Measurements from ENCODE around the gene TRIM14.

Gene TRIM14

GRCh38 chr9:98101868-98102273 is 17.2 kb downstream of the TRIM14 start:
- no peaks in the 10 kb centered on the region for H3K27me3 ChIP-seq (ENCODE audit: control insufficient read depth in 1 of 2, insufficient read depth in 1 of 2, low read length in 2 of 2)
- no peak overlapping the region for H2AK5ac ChIP-seq (ENCODE audit: low read length, severe bottlenecking)
- H2BK120ac ChIP-seq (ENCODE audit: low read depth, low read length), result no peak overlapping the region
- no peak overlapping the region for H2BK5ac ChIP-seq (ENCODE audit: low read depth, low read length, poor library complexity, severe bottlenecking)
- H4K8ac ChIP-seq (ENCODE audit: low read length), result no peak overlapping the region
- H2BK12ac ChIP-seq (ENCODE audit: low read length in 2 of 2), result no peak overlapping the region
- WGBS, result 80% methylated on average over 5 of the region's 6 CpGs
- H3K14ac ChIP-seq (ENCODE audit: low read length in 2 of 2), result no peak overlapping the region
- no peaks in the 10 kb centered on the region for H3K9me3 ChIP-seq (ENCODE audit: control insufficient read depth, low read length)
- no peaks in the 10 kb centered on the region for H3K79me1 ChIP-seq (replicated peaks; ENCODE audit: low read length, poor library complexity, severe bottlenecking)
- H3K23ac ChIP-seq (ENCODE audit: low read length in 2 of 2), result no peak overlapping the region
- no peak overlapping the region for H3K9ac ChIP-seq (ENCODE audit: low read length)
- no peaks in the 10 kb centered on the region for H3K36me3 ChIP-seq (ENCODE audit: control insufficient read depth in 1 of 2, insufficient read depth in 2 of 2, low read depth in 1 of 2, low read length in 2 of 2)
- H3K4ac ChIP-seq (ENCODE audit: low read depth in 1 of 2, low read length in 2 of 2), result no peak overlapping the region
- no peaks in the 10 kb centered on the region for H3K4me1 ChIP-seq (ENCODE audit: control insufficient read depth, insufficient read depth, low read depth, low read length)
- no peak overlapping the region for H3K4me3 ChIP-seq (ENCODE audit: insufficient read depth in 1 of 2, low read depth in 1 of 2, low read length in 2 of 2)
- no peak overlapping the region for H3K18ac ChIP-seq (ENCODE audit: low read depth in 1 of 2, low read length in 2 of 2)
- no peak overlapping the region for H4K91ac ChIP-seq (ENCODE audit: low read length)
- DNase-seq, result no peak
- no peak overlapping the region for H3K4me2 ChIP-seq (ENCODE audit: low read length, poor library complexity, severe bottlenecking)
- no peak overlapping the region for H2AFZ ChIP-seq (ENCODE audit: low read depth, low read length)
- H3K27ac ChIP-seq (ENCODE audit: low read length, poor library complexity, severe bottlenecking), result no peak overlapping the region
- no peak overlapping the region for H2BK15ac ChIP-seq (ENCODE audit: low read depth, poor library complexity, severe bottlenecking)

- H3K9me3 ChIP-seq (ENCODE audit: control insufficient read depth, low read length), result no peaks in the 10 kb centered on the region
- no peak overlapping the region for H2BK12ac ChIP-seq (ENCODE audit: low read length in 2 of 2)
- H4K8ac ChIP-seq (ENCODE audit: low read length), result no peak overlapping the region
- H3K4me2 ChIP-seq (ENCODE audit: low read length, poor library complexity, severe bottlenecking), result no peak overlapping the region
- H3K4me3 ChIP-seq (ENCODE audit: insufficient read depth in 1 of 2, low read depth in 1 of 2, low read length in 2 of 2), result no peak overlapping the region
- 98% methylated on average over 7 of the region's 7 CpGs for WGBS
- no peak overlapping the region for H2AK5ac ChIP-seq (ENCODE audit: low read length, severe bottlenecking)
- H3K79me1 ChIP-seq (replicated peaks; ENCODE audit: low read length, poor library complexity, severe bottlenecking), result no peaks in the 10 kb centered on the region
- no peak overlapping the region for H2BK120ac ChIP-seq (ENCODE audit: low read depth, low read length)
- H3K9ac ChIP-seq (ENCODE audit: low read length), result no peak overlapping the region
- H3K36me3 ChIP-seq (ENCODE audit: control insufficient read depth in 1 of 2, insufficient read depth in 2 of 2, low read depth in 1 of 2, low read length in 2 of 2), result no peaks in the 10 kb centered on the region
- no peak overlapping the region for H3K23ac ChIP-seq (ENCODE audit: low read length in 2 of 2)
- H3K27me3 ChIP-seq (ENCODE audit: control insufficient read depth in 1 of 2, insufficient read depth in 1 of 2, low read length in 2 of 2), result no peaks in the 10 kb centered on the region
- no peaks in the 10 kb centered on the region for H3K4me1 ChIP-seq (ENCODE audit: control insufficient read depth, insufficient read depth, low read depth, low read length)
- H2BK15ac ChIP-seq (ENCODE audit: low read depth, poor library complexity, severe bottlenecking), result no peak overlapping the region
- no peak for DNase-seq
- H2AFZ ChIP-seq (ENCODE audit: low read depth, low read length), result no peak overlapping the region
- no peak overlapping the region for H3K27ac ChIP-seq (ENCODE audit: low read length, poor library complexity, severe bottlenecking)
- H3K18ac ChIP-seq (ENCODE audit: low read depth in 1 of 2, low read length in 2 of 2), result no peak overlapping the region
- no peak overlapping the region for H3K14ac ChIP-seq (ENCODE audit: low read length in 2 of 2)
- no peak overlapping the region for H3K4ac ChIP-seq (ENCODE audit: low read depth in 1 of 2, low read length in 2 of 2)
- H4K91ac ChIP-seq (ENCODE audit: low read length), result no peak overlapping the region
- no peak overlapping the region for H2BK5ac ChIP-seq (ENCODE audit: low read depth, low read length, poor library complexity, severe bottlenecking)
These were observed 17.6 kb downstream of the TRIM14 start for GRCh38 chr9:98101416-98101815.

- Histone ChIP-seq H3K23ac (ENCODE audit: low read length in 2 of 2) (no peak overlapping the region), H3K4ac (ENCODE audit: low read depth in 1 of 2, low read length in 2 of 2) (no peak overlapping the region), H2BK5ac (ENCODE audit: low read depth, low read length, poor library complexity, severe bottlenecking) (no peak overlapping the region), H3K27me3 (ENCODE audit: control insufficient read depth in 1 of 2, insufficient read depth in 1 of 2, low read length in 2 of 2) (no peaks in the 10 kb centered on the region), H4K91ac (ENCODE audit: low read length) (no peak overlapping the region), H3K14ac (ENCODE audit: low read length in 2 of 2) (no peak overlapping the region), H3K9ac (ENCODE audit: low read length) (no peak overlapping the region), H4K8ac (ENCODE audit: low read length) (no peak overlapping the region), H3K36me3 (ENCODE audit: control insufficient read depth in 1 of 2, insufficient read depth in 2 of 2, low read depth in 1 of 2, low read length in 2 of 2) (no peaks in the 10 kb centered on the region), H2AK5ac (ENCODE audit: low read length, severe bottlenecking) (no peak overlapping the region), H3K79me1 (replicated peaks; ENCODE audit: low read length, poor library complexity, severe bottlenecking) (no peaks in the 10 kb centered on the region), H3K4me2 (ENCODE audit: low read length, poor library complexity, severe bottlenecking) (no peak overlapping the region), H2BK120ac (ENCODE audit: low read depth, low read length) (no peak overlapping the region), H3K9me3 (ENCODE audit: control insufficient read depth, low read length) (no peaks in the 10 kb centered on the region), H2AFZ (ENCODE audit: low read depth, low read length) (no peak overlapping the region), H3K4me1 (ENCODE audit: control insufficient read depth, insufficient read depth, low read depth, low read length) (no peaks in the 10 kb centered on the region), H3K18ac (ENCODE audit: low read depth in 1 of 2, low read length in 2 of 2) (no peak overlapping the region), H2BK12ac (ENCODE audit: low read length in 2 of 2) (no peak overlapping the region), H3K27ac (ENCODE audit: low read length, poor library complexity, severe bottlenecking) (no peak overlapping the region), H3K4me3 (ENCODE audit: insufficient read depth in 1 of 2, low read depth in 1 of 2, low read length in 2 of 2) (no peak overlapping the region), H2BK15ac (ENCODE audit: low read depth, poor library complexity, severe bottlenecking) (no peak overlapping the region)
- DNase-seq, result no peak
These were observed 18.6 kb downstream of the TRIM14 start for GRCh38 chr9:98100456-98100855.

GRCh38 chr9:98099898-98100297 is 19.1 kb downstream of the TRIM14 start:
- H3K9ac ChIP-seq (ENCODE audit: low read length), result no peak overlapping the region
- WGBS, result 98% methylated on average over 5 of the region's 5 CpGs

More at GRCh38 chr9:98099898-98100297, 19.1 kb downstream of the TRIM14 start:
- H2AFZ ChIP-seq (ENCODE audit: low read depth, low read length), result no peak overlapping the region
- no peak overlapping the region for H3K4me2 ChIP-seq (ENCODE audit: low read length, poor library complexity, severe bottlenecking)
- no peaks in the 10 kb centered on the region for H3K36me3 ChIP-seq (ENCODE audit: control insufficient read depth in 1 of 2, insufficient read depth in 2 of 2, low read depth in 1 of 2, low read length in 2 of 2)
- H3K4ac ChIP-seq (ENCODE audit: low read depth in 1 of 2, low read length in 2 of 2), result no peak overlapping the region
- no peak for DNase-seq
- no peak overlapping the region for H2BK5ac ChIP-seq (ENCODE audit: low read depth, low read length, poor library complexity, severe bottlenecking)
- no peaks in the 10 kb centered on the region for H3K9me3 ChIP-seq (ENCODE audit: control insufficient read depth, low read length)
- no peak overlapping the region for H3K27ac ChIP-seq (ENCODE audit: low read length, poor library complexity, severe bottlenecking)
- H3K27me3 ChIP-seq (ENCODE audit: control insufficient read depth in 1 of 2, insufficient read depth in 1 of 2, low read length in 2 of 2), result no peaks in the 10 kb centered on the region
- no peaks in the 10 kb centered on the region for H3K79me1 ChIP-seq (replicated peaks; ENCODE audit: low read length, poor library complexity, severe bottlenecking)
- H2BK120ac ChIP-seq (ENCODE audit: low read depth, low read length), result no peak overlapping the region
- H2BK15ac ChIP-seq (ENCODE audit: low read depth, poor library complexity, severe bottlenecking), result no peak overlapping the region
- no peak overlapping the region for H4K8ac ChIP-seq (ENCODE audit: low read length)
- H3K23ac ChIP-seq (ENCODE audit: low read length in 2 of 2), result no peak overlapping the region
- no peak overlapping the region for H2BK12ac ChIP-seq (ENCODE audit: low read length in 2 of 2)
- no peak overlapping the region for H3K14ac ChIP-seq (ENCODE audit: low read length in 2 of 2)
- no peak overlapping the region for H3K18ac ChIP-seq (ENCODE audit: low read depth in 1 of 2, low read length in 2 of 2)
- peaks cover under 1% of the 10 kb centered on the region for H3K4me1 ChIP-seq (ENCODE audit: control insufficient read depth, insufficient read depth, low read depth, low read length)
- H3K4me3 ChIP-seq (ENCODE audit: insufficient read depth in 1 of 2, low read depth in 1 of 2, low read length in 2 of 2), result no peak overlapping the region
- H4K91ac ChIP-seq (ENCODE audit: low read length), result no peak overlapping the region
- no peak overlapping the region for H2AK5ac ChIP-seq (ENCODE audit: low read length, severe bottlenecking)
